IPS-NIHi7 (cell line): ENCODE results near the gene GRID1.

ENCODE experiments used
- DNase-seq: peaks from one replicate; pipeline ENCODE4 v3.0.0; 2012; ENCODE audit warnings: mixed read lengths; ENCODE audit errors: extremely low spot score

The GRID1 gene

GRCh38 chr10:86339226-86339865, 27.2 kb downstream of the GRID1 start:
- no peak for DNase-seq

- DNase-seq, result no peak
Measured at GRCh38 chr10:86337121-86337601, 29.4 kb downstream of the GRID1 start.

- no peak for DNase-seq
Measured at GRCh38 chr10:86336341-86336740, 30.3 kb downstream of the GRID1 start.

- no peak for DNase-seq
Measured at GRCh38 chr10:86335831-86336230, 30.8 kb downstream of the GRID1 start.

- DNase-seq, result no peak
Measured at GRCh38 chr10:86335257-86335656, 31.3 kb downstream of the GRID1 start.

DNA sequence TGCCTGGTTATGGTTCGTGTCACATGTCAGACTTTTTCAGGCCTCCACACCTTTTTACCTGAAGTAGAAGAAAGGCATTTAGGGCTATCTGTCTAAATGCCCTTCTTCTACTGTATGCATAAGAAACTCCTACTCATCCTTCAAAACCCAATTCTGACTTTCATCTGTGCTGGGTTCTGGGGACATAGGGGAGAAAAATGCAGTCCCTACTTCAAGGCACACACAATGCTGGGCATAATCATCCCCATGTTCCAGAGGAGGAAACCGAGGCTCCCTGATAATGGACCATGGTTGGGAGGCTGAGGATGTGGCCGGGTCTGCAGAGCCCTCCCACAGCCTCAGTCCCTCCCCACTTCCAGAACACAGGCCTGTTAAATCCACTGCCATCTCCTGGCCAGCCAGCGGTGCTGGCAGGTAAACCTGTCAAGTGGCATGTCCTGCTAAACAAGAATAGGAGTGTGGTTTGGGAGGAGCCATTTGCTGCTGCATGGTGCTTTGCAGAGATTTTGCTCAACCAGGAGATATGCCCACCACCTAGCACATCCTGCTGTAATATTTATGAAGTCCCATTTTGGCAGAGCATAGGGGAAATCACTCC, 32.0 kb downstream of the GRID1 start:
- peak; percentile 82 for DNase-seq

GRCh38 chr10:86333826-86334487, 32.6 kb downstream of the GRID1 start:
- no peak for DNase-seq

DNA sequence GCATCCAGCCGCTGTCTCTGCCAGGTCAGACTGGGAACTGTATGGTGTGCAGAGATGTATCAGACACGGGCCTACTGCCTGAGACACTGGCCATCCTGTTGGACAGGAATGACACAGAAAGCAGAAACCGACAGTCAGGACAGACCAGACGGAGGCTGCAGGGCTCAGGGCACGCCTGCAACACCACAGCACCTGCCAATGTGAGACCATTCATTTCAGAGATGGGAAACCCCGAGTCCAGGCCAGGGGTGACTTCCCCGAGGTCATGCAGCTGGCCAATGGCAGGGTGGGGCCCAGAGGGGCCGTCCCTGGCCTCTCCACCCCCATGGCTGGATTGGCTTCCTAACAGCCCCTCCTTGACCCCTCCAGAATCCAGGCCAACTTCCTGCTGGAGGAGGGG, 34.7 kb downstream of the GRID1 start:
- DNase-seq, result no peak

DNA sequence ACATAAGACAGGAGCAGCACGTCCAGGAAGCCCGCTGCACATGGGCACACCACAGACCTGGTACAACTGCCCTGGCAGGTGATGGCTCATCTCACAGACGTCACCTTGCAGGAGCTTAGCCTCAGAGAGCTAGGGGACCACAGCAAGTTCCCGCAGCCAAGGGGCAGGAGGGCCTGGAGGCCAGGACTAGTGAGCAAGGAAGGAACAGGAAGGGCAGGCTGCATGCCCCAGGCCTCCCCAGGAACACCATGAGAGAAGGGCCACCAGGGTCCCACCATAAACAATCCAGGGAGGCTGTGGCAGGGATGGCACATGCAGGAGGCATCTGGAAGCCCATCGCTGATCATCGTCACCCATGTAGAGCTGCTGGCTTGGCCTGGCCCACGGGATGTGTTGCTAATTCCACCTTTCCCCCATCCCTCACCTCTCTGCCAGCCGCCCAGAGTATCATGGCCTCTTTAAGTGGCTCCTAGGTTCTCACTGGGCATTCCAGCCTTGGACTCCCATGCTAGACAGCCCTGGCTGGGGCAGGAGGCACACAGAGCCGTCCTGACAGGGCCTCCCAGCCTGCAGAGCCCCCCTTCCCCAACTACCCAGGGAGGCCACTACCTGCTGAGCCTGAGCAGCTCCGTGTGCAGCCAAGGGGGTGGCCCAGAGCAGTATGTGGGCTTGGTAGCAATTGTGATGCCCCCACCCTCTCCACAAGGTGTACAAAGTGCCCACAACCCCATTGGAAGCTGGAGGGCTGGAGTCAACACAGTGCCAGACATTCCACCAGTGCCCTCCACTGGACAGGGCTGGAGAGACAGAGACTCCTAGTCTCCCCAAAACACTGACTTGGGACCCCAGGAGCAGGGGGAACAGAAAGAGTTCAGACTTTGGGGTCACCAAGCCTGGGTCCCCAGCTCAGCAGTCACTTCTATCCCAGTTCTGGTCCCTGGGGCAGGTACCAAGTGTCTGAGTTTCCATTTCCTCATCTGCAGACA, 35.5 kb downstream of the GRID1 start:
- no peak for DNase-seq

- no peak for DNase-seq
Measured at GRCh38 chr10:86329896-86330680, 36.5 kb downstream of the GRID1 start.

DNA sequence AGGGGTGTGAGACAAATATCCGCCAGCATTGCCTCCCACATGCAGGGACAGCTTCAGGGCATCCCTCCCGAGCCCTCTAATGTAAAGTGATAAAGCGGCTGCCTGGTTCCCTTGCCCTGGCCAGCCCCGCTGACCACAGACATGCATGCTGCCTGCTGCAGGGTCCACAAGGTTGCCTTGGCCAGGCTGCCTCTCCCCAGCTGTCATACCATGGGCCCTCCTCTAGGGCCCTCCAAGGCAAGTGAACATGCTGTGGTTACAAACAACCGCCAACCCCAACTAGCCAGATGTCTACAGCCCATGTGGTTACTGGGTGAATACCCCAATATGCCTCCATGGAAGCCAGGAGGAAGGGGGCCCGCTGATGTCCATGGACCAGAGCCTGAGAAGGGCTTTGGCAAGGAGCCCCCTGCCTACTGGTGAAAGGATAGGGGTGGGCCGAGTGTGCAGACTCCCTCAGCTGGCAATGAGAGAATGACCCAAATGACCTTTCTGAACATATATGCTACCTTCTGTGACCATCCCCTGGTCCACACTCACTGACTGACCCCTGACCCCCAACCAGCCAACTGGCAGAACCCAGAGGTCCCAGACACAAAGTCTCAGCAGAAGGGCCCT, 37.4 kb downstream of the GRID1 start:
- peak; percentile 39 for DNase-seq

- no peak for DNase-seq
Measured at GRCh38 chr10:86327954-86328725, 38.5 kb downstream of the GRID1 start.

DNA sequence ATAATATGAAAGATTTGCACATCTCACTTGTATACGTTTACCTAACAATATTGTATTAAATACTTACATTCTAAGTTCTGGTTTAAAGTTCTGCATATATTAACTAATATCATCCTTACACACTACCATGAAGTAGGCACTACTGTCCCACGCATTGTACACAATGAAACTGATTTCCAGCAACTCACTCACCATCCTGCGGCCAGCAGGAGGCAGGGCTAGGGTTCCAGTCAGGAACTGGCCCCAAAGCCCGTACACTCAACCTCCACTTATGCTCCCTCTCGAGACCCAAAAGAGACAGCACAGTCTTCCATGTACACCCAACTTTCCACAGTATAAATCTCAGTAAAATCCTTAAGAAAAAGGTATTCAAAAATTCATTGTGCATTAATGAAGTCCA, 41.4 kb downstream of the GRID1 start:
- peak; percentile 45 for DNase-seq

- DNase-seq, result no peak
Measured at GRCh38 chr10:86321568-86321967, 45.0 kb downstream of the GRID1 start.

DNA sequence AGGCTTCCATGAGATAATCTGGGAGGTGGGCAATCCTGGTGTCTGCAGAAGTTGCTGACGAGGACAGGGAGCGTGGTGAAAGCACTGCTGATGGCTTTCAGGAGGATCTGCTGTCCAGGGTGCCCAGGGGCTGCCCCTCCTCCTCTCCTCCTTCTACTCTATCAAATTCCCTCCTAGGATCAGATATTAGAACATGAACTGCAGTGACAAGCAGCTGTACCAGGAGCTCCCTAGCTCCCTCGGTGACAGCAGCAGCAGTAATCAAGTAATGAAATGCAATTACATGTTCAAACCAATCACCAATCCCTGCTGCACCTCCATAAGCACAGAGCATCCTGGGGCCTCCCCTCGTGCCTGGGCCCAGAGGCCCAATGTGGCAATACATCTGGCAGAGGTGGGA, 46.9 kb downstream of the GRID1 start:
- DNase-seq, result no peak

DNA sequence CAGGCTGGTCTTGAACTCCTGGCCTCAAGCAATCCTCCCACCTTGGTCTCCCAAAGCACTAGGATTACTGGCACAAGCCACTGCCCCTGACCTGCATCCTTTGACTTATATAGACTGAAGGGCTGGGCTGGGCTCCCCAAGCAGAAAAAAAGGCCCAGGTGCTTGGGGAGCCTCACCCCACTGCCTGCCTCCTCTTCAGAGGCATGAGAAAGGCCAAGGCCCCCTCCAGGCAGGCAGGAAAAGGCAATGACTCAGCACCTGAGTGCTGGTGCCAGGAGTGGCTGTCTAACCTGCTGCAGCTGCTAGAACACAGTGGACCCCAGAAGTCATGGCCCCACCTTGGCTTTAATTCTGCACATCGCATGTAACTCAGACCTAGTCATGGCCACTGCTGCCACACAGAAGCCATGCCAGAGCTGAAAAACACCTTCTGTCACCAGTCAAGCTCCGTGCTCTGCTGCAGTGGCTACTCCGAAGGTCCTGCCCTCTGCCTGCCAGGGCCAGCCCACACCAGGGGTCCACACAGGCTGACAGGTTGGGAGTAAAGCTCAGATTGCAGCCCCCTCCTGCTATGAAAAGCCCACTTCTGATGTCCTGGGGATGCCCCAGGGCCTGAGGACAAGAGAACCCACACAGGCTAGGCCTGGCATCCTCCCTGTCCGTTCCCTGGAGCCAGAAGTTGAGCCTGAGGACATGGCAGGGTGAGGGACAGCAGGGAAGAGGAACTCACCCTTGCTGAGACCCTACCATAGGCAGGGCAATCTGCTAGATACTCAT, 48.5 kb downstream of the GRID1 start:
- no peak for DNase-seq

DNA sequence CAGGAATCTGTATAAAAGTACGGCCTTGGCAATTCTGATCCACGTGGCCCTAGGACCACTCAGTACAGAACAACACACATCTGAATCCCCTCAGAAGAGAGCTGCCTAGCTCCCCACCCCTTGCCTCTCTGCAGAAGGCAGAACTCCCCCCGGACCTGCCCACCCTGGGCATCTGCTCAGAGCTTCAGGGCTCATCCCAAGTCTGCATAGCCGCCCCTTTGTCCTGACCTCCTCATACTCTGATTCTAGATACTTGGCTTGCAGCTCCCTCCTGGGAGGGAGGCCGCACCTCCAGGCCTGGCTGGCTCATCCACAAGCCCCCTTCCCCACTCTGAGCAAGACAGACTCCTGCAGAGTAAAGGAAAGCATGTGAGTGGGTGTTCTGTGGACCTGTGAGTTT, 49.6 kb downstream of the GRID1 start:
- no peak for DNase-seq

- no peak for DNase-seq
Measured at GRCh38 chr10:86316274-86316835, 50.2 kb downstream of the GRID1 start.

DNA sequence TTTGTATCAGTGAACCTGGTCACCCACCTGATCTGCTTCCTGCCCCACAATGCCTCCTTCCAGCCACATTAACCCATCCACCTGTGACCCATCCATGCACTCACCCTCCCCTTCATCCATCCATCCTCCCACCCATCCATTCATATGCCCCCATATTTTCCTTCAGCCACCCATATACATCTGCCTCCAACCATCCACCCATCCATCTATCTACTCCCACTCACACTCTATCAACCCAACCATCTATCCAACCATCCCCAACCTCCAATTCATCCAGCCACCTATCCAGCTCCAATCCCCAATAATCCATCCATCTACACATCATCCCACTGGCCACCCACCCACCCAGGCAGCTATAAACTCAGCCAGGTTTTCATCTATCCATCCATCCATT, 51.0 kb downstream of the GRID1 start:
- DNase-seq, result no peak
